Hypothalamus (tissue), 51 donors: ENCODE results near the gene ZNF771.
A peak's percentile ranks its signal among the peaks of the same experiment; 100 is the strongest.
"Not testable (repeated sequence)": the region's sequence is repeated elsewhere in the genome, so short reads cannot be mapped to it uniquely, and the experiment has no call there.

Source experiments
- DNase-seq, 51 donors: peaks; one replicate each; lab custom pipeline; 2025; lab: John Stamatoyannopoulos, UW

Gene ZNF771

DNA sequence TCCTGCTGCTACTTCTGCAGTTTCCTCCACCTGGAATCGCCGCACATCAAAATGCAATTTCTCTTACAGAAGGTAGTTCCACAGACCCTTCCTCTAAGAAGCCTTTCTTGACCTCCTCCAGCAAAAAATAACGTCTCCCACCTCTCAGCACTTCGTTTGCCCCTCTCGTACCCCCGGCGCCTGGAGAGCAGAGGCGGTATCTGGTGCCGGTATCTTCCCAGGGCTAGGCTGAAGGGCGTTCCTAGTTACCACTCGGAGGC, 21.9 kb downstream of the ZNF771 start:
- DNase-seq: no peak

- peak; percentile 34 to 100 (median 86) for DNase-seq
These were observed 22.4 kb downstream of the ZNF771 start, which contains the start of gene DCTPP1 for GRCh38 chr16:30429678-30430427. DCTPP1 (minus strand) TSS chr16:30430030; CDS start chr16:30429980, 50 bp downstream.

GRCh38 chr16:30430428-30430970, 23.1 kb downstream of the ZNF771 start:
- peak in 12 of 51 donors; percentile 24 to 43 (median 39) for DNase-seq

- no peak for DNase-seq
These were observed 27.4 kb downstream of the ZNF771 start for GRCh38 chr16:30434852-30435251.

- no peak for DNase-seq
These were observed 30.2 kb downstream of the ZNF771 start for GRCh38 chr16:30437511-30438046.

GRCh38 chr16:30438835-30439234, 31.4 kb downstream of the ZNF771 start:
- no peak for DNase-seq

DNA sequence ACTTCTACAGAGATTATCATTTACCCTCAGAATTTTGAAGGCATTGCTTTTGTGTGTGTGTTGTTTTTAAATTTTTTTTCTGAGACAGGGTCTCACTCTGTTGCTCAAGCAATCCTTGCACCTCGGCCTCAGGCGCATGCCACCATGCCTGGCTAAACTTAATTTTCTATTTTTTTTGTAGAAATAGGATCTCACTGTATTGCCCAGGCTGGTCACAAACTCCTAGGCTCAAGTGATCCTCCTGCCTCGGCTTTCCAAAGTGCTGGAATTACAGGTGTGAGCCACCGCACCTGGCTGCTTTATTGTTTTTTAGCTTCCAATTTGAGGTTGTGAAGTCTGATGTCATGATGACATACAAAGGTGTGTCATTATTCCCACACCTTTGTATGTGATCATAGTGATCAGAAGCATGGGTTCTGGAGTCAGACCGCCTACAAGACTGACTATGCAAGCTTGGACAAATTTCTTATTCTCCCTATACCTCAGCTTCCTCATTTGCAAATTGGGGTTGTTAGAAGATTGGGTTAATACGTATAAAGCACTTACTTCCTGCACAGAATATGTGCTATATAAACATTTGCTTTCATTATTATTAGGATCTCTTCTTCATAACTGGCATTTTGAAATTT, 32.4 kb downstream of the ZNF771 start:
- DNase-seq: no peak

GRCh38 chr16:30443631-30444030, 36.2 kb downstream of the ZNF771 start:
- no peak for DNase-seq

- no peak for DNase-seq
These were observed 37.1 kb downstream of the ZNF771 start for GRCh38 chr16:30444231-30445148.

GRCh38 chr16:30445149-30445407, 37.7 kb downstream of the ZNF771 start:
- no peak for DNase-seq

GRCh38 chr16:30445408-30446202, 38.2 kb downstream of the ZNF771 start, which contains the start of gene SEPHS2:
SEPHS2 (minus strand) TSS chr16:30445874; CDS start chr16:30445727, 147 bp downstream.
- DNase-seq: peak; percentile 41 to 96 (median 85)

- no peak for DNase-seq
These were observed 38.8 kb downstream of the ZNF771 start for GRCh38 chr16:30446203-30446595.

GRCh38 chr16:30447512-30448226, 40.3 kb downstream of the ZNF771 start:
- no peak for DNase-seq

DNA sequence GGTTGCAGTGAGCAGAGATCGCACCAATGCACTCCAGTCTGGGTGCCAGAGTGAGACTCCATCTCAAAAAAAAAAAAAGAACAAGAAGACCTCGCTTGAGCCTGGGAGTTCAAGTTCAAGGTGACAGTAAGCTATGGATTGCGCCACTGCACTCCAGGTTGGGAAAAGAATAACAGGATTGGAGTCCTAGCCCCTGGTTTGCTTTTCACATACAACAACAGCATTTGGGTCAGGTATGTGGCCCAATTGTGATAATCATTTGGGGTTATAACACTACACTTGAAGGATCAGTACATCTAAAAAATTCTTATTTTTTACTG, 41.7 kb downstream of the ZNF771 start:
- DNase-seq: no peak

GRCh38 chr16:30452709-30453580, 45.5 kb downstream of the ZNF771 start:
- DNase-seq: not testable (repeated sequence)

DNA sequence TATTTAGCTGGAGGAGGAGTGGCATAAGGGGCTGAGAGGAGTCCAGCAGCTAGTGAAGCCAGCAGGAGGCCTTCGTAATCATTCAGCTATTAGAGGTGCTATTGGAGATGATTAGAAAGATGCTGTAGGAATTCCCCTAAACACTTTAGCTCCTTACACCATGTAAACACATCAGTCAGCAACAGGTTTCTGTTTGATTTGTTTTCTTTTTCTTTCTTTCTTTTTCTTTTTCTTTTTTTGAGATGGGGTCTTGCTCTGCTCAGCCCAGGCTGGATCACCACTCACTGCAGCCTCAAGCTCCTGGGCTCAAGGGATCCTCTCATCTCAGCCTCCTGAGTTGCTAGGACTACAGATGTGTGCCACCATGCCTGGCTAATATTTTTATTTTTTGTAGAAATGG, 48.9 kb downstream of the ZNF771 start:
- no peak for DNase-seq

- no peak for DNase-seq
These were observed 49.9 kb downstream of the ZNF771 start for GRCh38 chr16:30457256-30457655.

DNA sequence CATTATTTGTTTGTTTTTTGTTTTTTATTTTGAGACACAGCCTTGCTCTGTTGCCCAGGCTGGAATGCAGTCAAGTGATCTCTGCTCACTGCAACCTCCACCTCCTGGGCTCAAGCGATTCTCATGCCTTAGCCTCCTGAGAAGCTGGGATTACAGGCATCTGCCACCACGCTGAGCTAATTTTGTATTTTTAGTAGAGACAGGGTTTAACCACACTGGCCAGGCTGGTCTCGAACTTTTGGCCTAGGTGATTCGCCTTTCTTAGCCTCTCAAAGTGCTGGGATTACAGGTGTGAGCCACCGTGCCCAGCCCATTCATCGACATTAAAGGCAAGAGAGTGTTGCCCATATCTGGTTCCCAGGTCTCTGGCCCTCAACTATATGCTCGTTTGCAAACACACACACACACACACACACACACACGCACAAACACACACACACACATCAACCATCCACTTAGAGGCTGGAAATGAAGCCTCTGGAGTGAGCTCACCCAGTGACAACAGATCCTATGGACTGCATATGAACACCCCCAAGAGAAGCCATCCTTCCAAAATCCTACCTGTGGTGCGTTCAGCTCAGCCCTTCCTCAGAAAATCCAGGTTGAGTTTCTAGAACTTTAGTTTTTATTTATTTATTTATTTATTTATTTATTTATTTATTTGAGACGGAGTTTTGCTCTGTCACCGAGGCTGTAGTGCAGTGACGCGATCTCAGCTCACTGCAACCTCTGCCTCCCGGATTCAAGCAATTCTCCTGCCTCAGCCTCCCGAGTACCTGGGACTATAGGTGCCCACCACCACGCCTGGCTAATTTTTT, 50.5 kb downstream of the ZNF771 start:
- no peak for DNase-seq
